Measurements from ENCODE around the gene GAB3. TPM values are rescaled to one million over a fixed set of nuclear protein-coding genes. Genes with fewer than 3 reads are reported as not detected.

Gene GAB3
- total and polyA plus RNA-seq, 2 experiments from 2014 or later = 0.89 to 1.8 TPM

GRCh38 chrX:154785716-154786115 lies 34.8 kb upstream of the GAB3 start (continued):
- TF ChIP-seq ZNF462 (CRISPR knock-in tag; IDR thresholded peaks at IDR 0.05) = no peak
- TF ChIP-seq, protein P1, sequence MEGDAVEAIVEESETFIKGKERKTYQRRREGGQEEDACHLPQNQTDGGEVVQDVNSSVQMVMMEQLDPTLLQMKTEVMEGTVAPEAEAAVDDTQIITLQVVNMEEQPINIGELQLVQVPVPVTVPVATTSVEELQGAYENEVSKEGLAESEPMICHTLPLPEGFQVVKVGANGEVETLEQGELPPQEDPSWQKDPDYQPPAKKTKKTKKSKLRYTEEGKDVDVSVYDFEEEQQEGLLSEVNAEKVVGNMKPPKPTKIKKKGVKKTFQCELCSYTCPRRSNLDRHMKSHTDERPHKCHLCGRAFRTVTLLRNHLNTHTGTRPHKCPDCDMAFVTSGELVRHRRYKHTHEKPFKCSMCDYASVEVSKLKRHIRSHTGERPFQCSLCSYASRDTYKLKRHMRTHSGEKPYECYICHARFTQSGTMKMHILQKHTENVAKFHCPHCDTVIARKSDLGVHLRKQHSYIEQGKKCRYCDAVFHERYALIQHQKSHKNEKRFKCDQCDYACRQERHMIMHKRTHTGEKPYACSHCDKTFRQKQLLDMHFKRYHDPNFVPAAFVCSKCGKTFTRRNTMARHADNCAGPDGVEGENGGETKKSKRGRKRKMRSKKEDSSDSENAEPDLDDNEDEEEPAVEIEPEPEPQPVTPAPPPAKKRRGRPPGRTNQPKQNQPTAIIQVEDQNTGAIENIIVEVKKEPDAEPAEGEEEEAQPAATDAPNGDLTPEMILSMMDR (conservative IDR thresholded peaks at IDR 0.05; ENCODE audit: low read depth in 2 of 2) = no peak
- no peak for TF ChIP-seq EZH2 (IDR thresholded peaks at IDR 0.05; ENCODE audit: low read depth, unreplicated experiment)
- no peak for TF ChIP-seq CREB1 (CRISPR knock-in tag; IDR thresholded peaks at IDR 0.05; ENCODE audit: low read depth)
- no peak for TF ChIP-seq JUNB (IDR thresholded peaks at IDR 0.05; ENCODE audit: unreplicated experiment)
- TF ChIP-seq ETS1 (IDR thresholded peaks at IDR 0.05) = no peak
- TF ChIP-seq POLR2AphosphoS5 (IDR thresholded peaks at IDR 0.05; ENCODE audit: low read depth) = no peak
